Measurements from ENCODE around the gene KAT8.

DNA sequence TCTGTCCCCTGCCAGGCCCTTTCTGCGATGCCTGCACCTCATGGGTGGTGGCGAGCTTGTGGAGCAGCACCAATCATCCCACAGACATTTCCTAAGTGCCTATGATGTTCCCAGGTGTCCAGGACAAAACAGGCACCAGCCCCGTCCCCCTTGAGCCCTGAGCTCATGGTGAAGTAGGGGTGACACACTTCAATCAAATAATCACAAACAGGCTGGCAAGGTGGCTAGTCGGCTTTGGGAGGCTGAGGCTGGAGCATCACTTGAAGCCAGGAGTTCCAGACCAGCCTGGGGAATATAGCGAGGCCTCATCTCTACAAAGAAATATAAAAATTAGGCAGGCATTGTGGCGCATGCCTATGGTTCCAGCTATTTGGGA lies 18.8 kb downstream of the KAT8 start:
- no peak for TF ChIP-seq POLR2A (IDR thresholded peaks at IDR 0.05; ENCODE audit: low read depth, low read length)
- no peak for TF ChIP-seq POLR2AphosphoS5 (IDR thresholded peaks at IDR 0.05; ENCODE audit: low read depth, low read length)
- no peak for TF ChIP-seq POU2F2 (IDR thresholded peaks at IDR 0.05; ENCODE audit: low read depth, low read length)

All from GM12891 (cell line).